Gastrocnemius medialis (tissue), 4 donors: ENCODE measurements around the gene IL1R1. TPM values are rescaled to one million over a fixed set of nuclear protein-coding genes. Genes with fewer than 3 reads are reported as not detected.

Source experiments
- ATAC-seq, 2 donors: fragments of 150-250 bp; one replicate each; pipeline ENCODE4 v1.9.1; 2016
- DNase-seq, 2 donors: peaks; one replicate each; pipeline ENCODE4 v3.0.0-alpha.2; 2019
- H3K27ac ChIP-seq, 4 donors: fragments of 200-600 bp; sonication (generic); 1 replicate in 1 of 4; 2 replicates in 3 of 4; pipeline ENCODE4 v1.5.1; 2016 to 2018; ENCODE audit warnings: mild to moderate bottlenecking in 2 of 4, moderate library complexity in 1 of 4
- H3K27me3 ChIP-seq, 3 donors: fragments of 200-600 bp; sonication (generic) in 2 of 3; 1 replicate in 1 of 3; 2 replicates in 2 of 3; pipeline versions ENCODE4 v1.5.1 to v1.6.0; 2016 to 2019; ENCODE audit warnings: mild to moderate bottlenecking in 1 of 3, moderate library complexity in 1 of 3
- H3K36me3 ChIP-seq, 2 donors: fragments of 200-600 bp; sonication (generic) in 1 of 2; one replicate each; pipeline ENCODE4 v1.5.1; 2017 to 2018
- H3K4me1 ChIP-seq, 2 donors: fragments of 200-600 bp; sonication (generic) in 1 of 2; one replicate each; pipeline ENCODE4 v1.5.1; 2016 to 2017; ENCODE audit warnings: mild to moderate bottlenecking in 2 of 2
- H3K4me3 ChIP-seq, 4 donors: fragments of 200-600 bp; sonication (generic) in 3 of 4; 1 replicate in 1 of 4; 2 replicates in 3 of 4; pipeline ENCODE4 v1.5.1; 2016 to 2019; ENCODE audit warnings: mild to moderate bottlenecking in 2 of 4
- H3K9me3 ChIP-seq, 3 donors: fragments of 200-600 bp; sonication (generic) in 2 of 3; 1 replicate in 1 of 3; 2 replicates in 2 of 3; pipeline ENCODE4 v1.5.1; 2016 to 2019
- CTCF ChIP-seq, 5 experiments: fragments of 450-650 bp in 3 of 5; fragments of 200-600 bp in 2 of 5; sonication (generic) in 2 of 5; IDR thresholded peaks in 4 of 5; conservative IDR thresholded peaks in 1 of 5; 1 replicate in 4 of 5; 2 replicates in 1 of 5; pipeline ENCODE4 v1.5.1; 2016 to 2019; ENCODE audit warnings: antibody characterized with exemption in 5 of 5, mild to moderate bottlenecking in 3 of 5, moderate library complexity in 3 of 5
- POLR2A ChIP-seq, 2 donors: fragments of 450-650 bp; IDR thresholded peaks; one replicate each; pipeline ENCODE4 v1.6.1; 2017; ENCODE audit warnings: antibody characterized with exemption in 2 of 2, mild to moderate bottlenecking in 2 of 2, moderate library complexity in 2 of 2
- in situ Hi-C, 4 donors: fragments of 200-750 bp; cut with MboI; loops; one replicate each; pipeline versions ENCODE4 v1.15.0 to v1.8.0; 2017; ENCODE audit warnings: low sequenced_read_pairs in 4 of 4
- intact Hi-C: fragments of 100-400 bp; cut with DNase I; formaldehyde crosslinking; loops from one replicate; pipeline ENCODE4 v1.15.1; 2023; ENCODE audit warnings: low total_unique reads
- total RNA-seq, 4 donors: library from RNA; depleted of rRNA; stranded (reverse); fragments of >200 nt; gene quantifications; one replicate each; pipeline versions ENCODE4 v1.1.0 to v1.2.3, GENCODE V29; 2016

IL1R1 gene
- total RNA-seq, 4 donors from 2014 or later: 17.6 to 23.3 (median 19.3) TPM

- H3K4me1 ChIP-seq: peaks cover 10 to 24% of the 10 kb centered on the region in 2 donors
- DNase-seq (no peak), ATAC-seq (no peak)
- no peak for TF ChIP-seq POLR2A (IDR thresholded peaks at IDR 0.05)
- no peak for TF ChIP-seq CTCF (IDR thresholded peaks at IDR 0.05 in 4 of 5, conservative IDR thresholded peaks at IDR 0.05 in 1 of 5)
- peaks cover 0 to 24% of the 10 kb centered on the region in 2 donors for H3K36me3 ChIP-seq
- no peak overlapping the region for H3K4me3 ChIP-seq
- intact Hi-C loops (no loop called here), in situ Hi-C loops (no loop called here)
- H3K9me3 ChIP-seq: no peaks in the 10 kb centered on the region
- no peak overlapping the region for H3K27ac ChIP-seq
- H3K27me3 ChIP-seq: no peaks in the 10 kb centered on the region
Measured at GRCh38 chr2:102145107-102145506, 2.6 kb downstream of the IL1R1 start.

DNA sequence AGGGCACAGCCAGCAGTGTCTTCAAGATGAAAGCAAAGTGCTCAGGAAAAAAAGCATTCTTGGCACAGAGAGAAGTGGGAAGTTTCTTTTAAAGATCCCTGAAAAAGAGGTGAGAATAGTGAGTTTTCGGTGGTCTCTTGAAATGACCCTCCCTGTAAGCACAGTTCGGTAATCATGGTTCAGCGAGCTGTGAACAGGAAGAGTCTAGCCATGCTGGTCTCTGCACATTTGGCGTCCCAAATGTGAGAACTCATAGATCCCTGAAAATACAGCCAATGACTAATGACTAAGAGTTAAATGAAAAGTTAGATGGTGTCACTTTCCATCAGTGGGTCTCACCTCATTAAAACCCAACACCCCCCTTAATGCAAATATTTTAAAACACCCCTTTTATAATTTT is 3.4 kb downstream of the IL1R1 start:
- Histone ChIP-seq H3K9me3 (no peaks in the 10 kb centered on the region), H3K36me3 (peaks cover 0 to 24% of the 10 kb centered on the region in 2 donors), H3K4me3 (no peak overlapping the region), H3K27me3 (no peaks in the 10 kb centered on the region), H3K4me1 (peaks cover 10 to 25% of the 10 kb centered on the region in 2 donors), H3K27ac (no peak overlapping the region)
- in situ Hi-C loops (no loop called here), intact Hi-C loops (no loop called here)
- no peak for TF ChIP-seq CTCF (IDR thresholded peaks at IDR 0.05 in 4 of 5, conservative IDR thresholded peaks at IDR 0.05 in 1 of 5)
- TF ChIP-seq POLR2A (IDR thresholded peaks at IDR 0.05): no peak
- DNase-seq (no peak), ATAC-seq (no peak)

DNA sequence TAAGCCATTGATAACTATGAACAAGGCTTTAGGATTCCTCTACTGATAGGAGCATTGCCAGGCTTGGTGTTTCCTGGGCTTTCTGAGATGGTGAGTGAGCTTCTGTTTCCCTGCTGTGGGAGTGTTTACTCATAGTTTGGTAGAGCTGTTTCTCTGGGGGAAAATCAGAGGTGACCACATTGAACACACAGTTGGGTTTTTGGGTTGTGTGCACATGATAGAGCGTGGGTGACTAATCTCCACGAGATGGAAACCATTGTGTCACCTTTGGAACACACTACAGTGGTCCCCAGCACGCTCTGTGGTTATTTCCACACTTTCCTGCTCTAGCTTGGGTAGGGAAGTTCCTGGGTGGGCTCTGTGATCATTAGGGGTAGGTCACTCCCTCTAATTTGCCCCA is 5.4 kb downstream of the IL1R1 start:
- intact Hi-C loops: no loop called here

DNA sequence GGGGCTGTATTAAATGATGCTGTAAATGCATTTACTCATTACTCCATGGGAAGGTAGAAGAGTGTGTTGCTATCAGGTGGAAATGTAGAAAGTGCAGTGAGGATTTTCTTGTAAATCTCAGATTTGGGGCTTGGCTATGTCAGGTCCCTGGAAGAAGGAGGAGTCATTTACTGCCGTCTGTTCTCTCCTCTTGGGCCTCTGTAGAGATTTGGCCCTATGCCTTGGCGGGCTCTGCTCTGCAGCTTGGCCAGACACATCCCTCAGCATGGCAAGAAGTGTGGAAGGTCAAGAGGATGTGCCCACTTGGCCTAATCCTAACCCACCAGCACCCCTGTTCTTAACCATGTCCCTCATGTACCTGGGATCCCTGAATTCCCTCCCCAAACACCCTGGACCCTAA is 6.7 kb downstream of the IL1R1 start:
- H3K27ac ChIP-seq: peak overlapping the region in 1 of 4 donors; percentile 51
- intact Hi-C loops: no loop called here
- no peak for DNase-seq
- in situ Hi-C loops: no loop called here
- peaks cover 0 to 33% of the 10 kb centered on the region in 2 donors for H3K36me3 ChIP-seq
- H3K4me1 ChIP-seq: peaks cover 0 to 18% of the 10 kb centered on the region in 2 donors
- no peaks in the 10 kb centered on the region for H3K27me3 ChIP-seq
- H3K9me3 ChIP-seq: no peaks in the 10 kb centered on the region
- ATAC-seq: no peak
- TF ChIP-seq CTCF (IDR thresholded peaks at IDR 0.05 in 4 of 5, conservative IDR thresholded peaks at IDR 0.05 in 1 of 5) (no peak), POLR2A (IDR thresholded peaks at IDR 0.05) (no peak)
- H3K4me3 ChIP-seq: no peak overlapping the region

More for the DNA sequence above, 5.4 kb downstream of the IL1R1 start:
- no peaks in the 10 kb centered on the region for H3K27me3 ChIP-seq
- in situ Hi-C loops: no loop called here
- H3K9me3 ChIP-seq: no peaks in the 10 kb centered on the region
- H3K27ac ChIP-seq: peak overlapping the region; percentile 30 to 55 (median 44)
- H3K36me3 ChIP-seq: peaks cover 0 to 24% of the 10 kb centered on the region in 2 donors
- ATAC-seq (peak; percentile 42 to 69), DNase-seq (peak in 1 of 2 donors; percentile 59)
- peaks cover 0 to 25% of the 10 kb centered on the region in 2 donors for H3K4me1 ChIP-seq
- no peak overlapping the region for H3K4me3 ChIP-seq
- TF ChIP-seq POLR2A (IDR thresholded peaks at IDR 0.05) (peak in 1 of 2 donors; percentile 21), CTCF (IDR thresholded peaks at IDR 0.05 in 4 of 5, conservative IDR thresholded peaks at IDR 0.05 in 1 of 5) (no peak)
